Skeletal muscle tissue (tissue), 4 donors: ENCODE results near the gene GINS1. TPM values are rescaled to one million over a fixed set of nuclear protein-coding genes. Genes with fewer than 3 reads are reported as not detected.
A peak's percentile ranks its signal among the peaks of the same experiment; 100 is the strongest.
"Not testable (repeated sequence)": the region's sequence is repeated elsewhere in the genome, so short reads cannot be mapped to it uniquely, and the experiment has no call there.

Source experiments
- H3K27ac ChIP-seq: one replicate; pipeline ENCODE4 v1.7.0; 2013; ENCODE audit warnings: mild to moderate bottlenecking, low read depth, low read length, inconsistent platforms
- H3K27me3 ChIP-seq, 3 donors: one replicate each; pipeline ENCODE4 v1.7.0; 2013; ENCODE audit warnings: low read length in 3 of 3; ENCODE audit not compliant: control insufficient read depth in 3 of 3, insufficient read depth in 3 of 3
- H3K36me3 ChIP-seq, 3 donors: one replicate each; pipeline ENCODE4 v1.7.0; 2013; ENCODE audit warnings: low read length in 3 of 3; ENCODE audit not compliant: control insufficient read depth in 3 of 3, insufficient read depth in 3 of 3
- H3K4me1 ChIP-seq, 3 donors: one replicate each; pipeline ENCODE4 v1.7.0; 2013; ENCODE audit warnings: low read length in 3 of 3, mild to moderate bottlenecking in 3 of 3; ENCODE audit not compliant: control insufficient read depth in 3 of 3, insufficient read depth in 3 of 3
- H3K4me3 ChIP-seq, 3 donors: one replicate each; pipeline ENCODE4 v1.7.0; 2013; ENCODE audit warnings: low read length in 3 of 3
- H3K9ac ChIP-seq, 3 donors: one replicate each; pipeline ENCODE4 v1.7.0; 2013; ENCODE audit warnings: low read length in 3 of 3, mild to moderate bottlenecking in 3 of 3, moderate library complexity in 2 of 3, low read depth in 1 of 3
- H3K9me3 ChIP-seq, 3 donors: one replicate each; pipeline ENCODE4 v1.7.0; 2013; ENCODE audit warnings: low read length in 3 of 3; ENCODE audit not compliant: control insufficient read depth in 3 of 3
- total RNA-seq: library from RNA; depleted of rRNA; stranded (reverse); fragments of >200 nt; gene quantifications from one replicate; pipeline ENCODE4 v1.2.3, GENCODE V29; 2014
- donor health status: Osteomylitis.

The GINS1 gene
- total RNA-seq, 1 donor from 2014 or later = 4.2 TPM

DNA sequence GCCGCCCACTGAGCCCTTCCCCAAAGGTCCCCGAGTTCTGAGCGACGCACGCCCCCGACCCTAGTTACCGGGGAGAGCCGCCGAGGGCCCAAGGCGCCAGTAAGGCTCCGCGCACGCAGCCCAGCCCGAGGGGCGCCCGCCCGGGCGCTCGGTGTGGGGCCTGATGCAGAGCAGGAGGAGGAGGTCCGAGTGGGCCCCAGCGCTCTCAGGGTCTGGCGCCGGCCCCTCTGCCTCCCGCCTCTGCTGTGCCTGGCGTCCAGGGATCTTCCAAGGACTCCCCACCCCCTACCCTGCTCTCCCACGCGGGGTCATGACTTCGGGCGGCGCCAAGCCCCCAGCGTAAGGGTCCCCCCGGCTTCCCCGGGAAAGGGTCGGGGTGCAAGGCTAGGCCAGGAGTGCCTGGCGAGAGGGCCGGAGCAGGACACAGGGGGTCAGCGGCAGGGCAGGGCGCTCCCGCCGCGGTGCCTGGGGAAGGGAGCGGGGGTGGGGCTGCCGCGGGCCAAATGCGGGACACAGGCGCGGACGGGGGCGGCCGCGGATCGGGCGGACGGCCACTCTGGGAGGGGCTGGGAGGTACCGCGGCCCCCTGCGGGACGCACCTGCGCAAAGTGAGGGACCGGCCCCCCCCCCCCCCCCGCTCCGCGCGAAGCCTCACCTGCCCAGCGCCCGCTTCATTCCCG is 17.5 kb upstream of the GINS1 start:
- Histone ChIP-seq H3K27me3 (no peaks in the 10 kb centered on the region), H3K36me3 (no peaks in the 10 kb centered on the region), H3K9ac (peak overlapping the region; percentile 74 to 86 (median 74)), H3K4me3 (peak overlapping the region; percentile 59 to 83 (median 79)), H3K9me3 (no peaks in the 10 kb centered on the region), H3K4me1 (peaks cover 0 to 8% (median 5%) of the 10 kb centered on the region in 3 donors), H3K27ac (peak overlapping the region; percentile 54)

DNA sequence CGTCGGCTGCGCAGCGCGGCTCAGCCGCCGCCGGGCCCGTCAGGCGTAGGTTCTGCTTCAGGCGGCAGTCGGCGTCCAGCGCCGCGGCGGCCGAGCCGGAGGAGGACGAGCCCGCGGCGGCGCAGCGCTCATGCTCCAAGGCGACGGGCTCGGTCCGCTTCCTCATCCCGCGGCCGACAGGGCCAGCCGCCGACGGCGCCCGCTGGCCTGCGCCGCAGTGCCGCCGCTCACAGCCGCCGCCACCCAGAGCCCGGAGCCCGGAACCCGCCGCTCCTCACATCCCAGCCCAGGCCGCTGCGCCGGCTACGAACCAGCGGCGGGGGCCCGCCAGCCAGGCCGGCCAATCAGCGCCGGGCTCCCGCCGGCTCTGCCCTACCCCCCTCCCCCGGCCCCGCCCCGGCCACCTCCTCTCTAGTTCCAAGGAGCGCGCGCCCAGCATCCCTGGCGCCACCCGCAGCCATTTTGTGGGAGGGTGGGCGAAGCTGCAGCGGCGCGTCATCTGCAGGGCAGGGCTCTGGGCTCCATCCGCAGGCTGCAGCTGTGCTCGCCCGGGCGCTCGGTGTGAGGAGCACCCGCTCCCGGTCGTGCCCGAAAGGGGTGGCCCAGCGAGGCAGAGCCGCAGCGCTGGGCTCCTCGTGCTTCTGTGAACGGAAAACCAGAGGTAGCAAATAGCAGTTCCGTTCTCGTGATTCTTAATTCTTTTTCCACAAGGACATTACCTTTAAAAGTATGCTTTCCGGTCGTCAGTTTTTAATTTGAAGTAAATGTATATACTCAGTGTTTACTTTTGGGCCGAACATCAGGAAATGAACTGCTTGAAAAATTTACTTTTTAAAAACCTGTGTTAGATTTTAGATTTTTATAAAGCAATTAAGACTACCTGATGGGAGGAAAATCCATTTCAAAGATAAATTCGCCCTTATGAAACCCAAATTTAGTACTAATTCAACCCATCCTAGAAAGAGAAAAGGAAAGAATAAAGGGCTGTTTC is 16.6 kb upstream of the GINS1 start, which contains the start of gene ABHD12:
TSS of gene ABHD12 (minus strand) at position 298 of the 991 bp plus-strand sequence. CDS start at position 166, 132 bp downstream.
- H3K27ac ChIP-seq = peak within 1 kb of the TSS; percentile 73
- no peaks in the 10 kb centered on the region for H3K9me3 ChIP-seq
- peaks cover 0 to 8% (median 5%) of the 10 kb centered on the region in 3 donors for H3K4me1 ChIP-seq
- peak within 1 kb of the TSS; percentile 80 to 85 (median 83) for H3K4me3 ChIP-seq
- H3K9ac ChIP-seq = peak within 1 kb of the TSS; percentile 74 to 86 (median 77)
- H3K27me3 ChIP-seq = no peaks in the 10 kb centered on the region
- no peaks in the 10 kb centered on the region for H3K36me3 ChIP-seq

DNA sequence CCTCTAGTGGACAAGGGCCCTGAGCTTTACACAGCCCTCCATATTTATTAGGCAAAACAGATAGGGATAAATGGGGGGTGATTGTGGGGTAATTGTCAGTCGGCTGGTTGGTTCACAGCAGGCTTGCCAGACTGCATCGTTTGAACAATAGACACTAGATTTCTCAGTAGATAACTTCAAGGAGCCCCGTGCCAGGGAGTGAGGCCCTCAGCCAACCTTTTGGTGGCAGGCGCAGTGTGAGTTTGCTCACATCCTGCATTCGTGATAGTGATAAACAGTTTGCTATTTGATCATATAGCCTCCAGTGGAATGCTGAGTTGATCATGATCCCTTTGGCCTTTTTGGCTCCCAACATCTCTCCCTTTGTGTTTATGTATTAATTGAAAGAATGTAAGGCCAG is 13.2 kb upstream of the GINS1 start:
- H3K27me3 ChIP-seq = no peaks in the 10 kb centered on the region
- peaks cover 0 to 7% (median 5%) of the 10 kb centered on the region in 3 donors for H3K4me1 ChIP-seq
- H3K9me3 ChIP-seq = no peaks in the 10 kb centered on the region
- no peak overlapping the region for H3K4me3 ChIP-seq
- H3K36me3 ChIP-seq = no peaks in the 10 kb centered on the region
- no peak overlapping the region for H3K27ac ChIP-seq
- no peak overlapping the region for H3K9ac ChIP-seq

DNA sequence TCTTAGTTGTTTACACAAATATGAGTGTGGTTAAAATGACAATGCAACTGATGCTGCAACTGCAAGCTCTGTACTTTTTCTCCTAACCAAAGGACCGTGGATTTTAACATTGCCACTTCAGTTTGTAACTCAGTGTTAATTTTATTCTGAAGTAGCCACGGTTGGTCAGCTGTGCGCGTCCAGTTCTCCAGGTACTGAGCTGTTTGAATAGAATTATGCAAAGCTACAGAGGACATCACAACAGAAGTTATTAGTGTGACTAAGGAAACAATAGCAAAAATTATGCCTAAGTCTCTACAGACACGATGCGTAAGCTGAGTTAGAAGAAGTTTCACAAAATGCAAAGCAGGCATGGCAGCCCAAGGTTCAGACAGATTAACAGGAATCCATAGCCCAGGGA is 12.5 kb upstream of the GINS1 start:
- H3K4me1 ChIP-seq = peaks cover 0 to 1% (median under 1%) of the 10 kb centered on the region in 3 donors
- no peaks in the 10 kb centered on the region for H3K9me3 ChIP-seq
- no peaks in the 10 kb centered on the region for H3K36me3 ChIP-seq
- H3K9ac ChIP-seq = no peak overlapping the region
- H3K27ac ChIP-seq = no peak overlapping the region
- H3K27me3 ChIP-seq = no peaks in the 10 kb centered on the region
- no peak overlapping the region for H3K4me3 ChIP-seq

DNA sequence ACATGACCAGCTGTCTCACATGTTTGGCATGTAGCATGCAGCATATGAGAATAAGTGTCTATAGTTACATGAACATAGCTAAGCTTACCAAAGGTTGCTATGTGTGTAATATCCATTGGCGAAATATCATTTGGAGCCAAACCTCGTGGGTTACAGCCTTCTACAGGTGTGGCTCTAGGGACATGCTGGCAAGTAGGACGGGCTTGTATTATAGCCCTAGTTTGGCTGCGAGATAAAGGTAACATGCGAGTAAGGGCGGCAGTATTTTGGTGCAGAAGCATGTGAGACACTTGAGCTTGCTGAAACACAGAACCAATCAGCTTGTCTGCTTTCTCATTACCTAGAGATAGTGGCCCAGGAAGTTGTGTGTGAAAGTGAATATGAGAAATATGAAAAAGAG is 10.4 kb upstream of the GINS1 start:
- Histone ChIP-seq H3K27ac (no peak overlapping the region), H3K4me3 (no peak overlapping the region), H3K9ac (no peak overlapping the region), H3K4me1 (no peaks in the 10 kb centered on the region), H3K9me3 (no peaks in the 10 kb centered on the region), H3K36me3 (no peaks in the 10 kb centered on the region), H3K27me3 (no peaks in the 10 kb centered on the region)

DNA sequence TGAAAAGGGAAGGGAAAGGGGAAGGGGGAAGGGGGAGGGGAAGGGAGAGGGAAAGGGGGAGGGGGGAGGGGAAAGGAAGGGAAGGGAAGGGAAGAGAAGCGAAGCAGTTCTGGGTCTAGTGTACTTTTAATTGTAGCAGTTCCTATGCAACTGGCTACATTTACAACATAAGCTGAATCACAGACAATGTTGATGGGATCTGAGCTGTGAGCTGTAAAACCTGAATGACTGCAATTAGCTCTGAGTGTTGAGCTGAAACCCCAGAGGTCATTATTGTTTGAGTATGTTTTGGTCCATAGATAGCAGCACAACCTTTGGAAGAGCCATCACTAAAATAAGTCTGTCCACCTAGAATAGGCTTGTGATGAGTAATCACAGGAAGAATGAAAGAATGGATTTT is 9.7 kb upstream of the GINS1 start:
- Histone ChIP-seq H3K9me3 (peaks cover 0 to 3% (median 2%) of the 10 kb centered on the region in 3 donors), H3K27me3 (no peaks in the 10 kb centered on the region), H3K27ac (no peak overlapping the region), H3K36me3 (no peaks in the 10 kb centered on the region), H3K4me3 (no peak overlapping the region), H3K9ac (no peak overlapping the region), H3K4me1 (no peaks in the 10 kb centered on the region)

DNA sequence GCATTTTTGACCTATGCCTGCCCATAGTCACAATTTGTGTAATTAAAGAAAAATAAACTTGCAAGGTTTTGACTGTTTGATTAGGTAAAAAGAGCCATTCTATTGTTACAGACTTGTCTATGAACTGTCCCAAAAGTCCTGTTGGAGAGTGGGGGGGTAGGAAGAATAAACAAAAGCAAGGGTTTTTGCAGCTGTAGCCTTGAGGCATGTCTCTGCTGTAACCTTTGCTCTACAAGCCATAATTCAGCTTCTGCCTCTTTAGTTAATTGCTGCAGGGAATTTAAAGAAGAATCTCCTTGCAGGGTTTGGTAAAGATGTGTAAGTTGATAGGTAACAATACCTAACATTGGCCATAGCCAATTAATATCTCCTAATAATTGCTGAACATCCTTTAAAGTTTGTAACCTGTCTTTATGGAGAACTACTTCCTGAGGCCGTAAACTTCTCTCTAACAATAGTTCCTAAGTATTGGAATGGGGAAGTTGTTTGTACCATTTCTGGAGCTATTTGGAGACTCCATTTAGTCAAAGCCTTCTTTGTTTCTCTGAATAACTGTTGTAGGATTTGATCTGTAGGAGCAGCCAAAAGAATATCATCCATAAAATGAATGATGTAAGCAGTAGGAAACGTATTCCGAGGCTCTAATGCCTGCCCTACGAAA is 9.0 kb upstream of the GINS1 start:
- Histone ChIP-seq H3K36me3 (no peaks in the 10 kb centered on the region), H3K4me3 (no peak overlapping the region), H3K9me3 (peaks cover 2 to 7% (median 4%) of the 10 kb centered on the region in 3 donors), H3K27me3 (no peaks in the 10 kb centered on the region), H3K27ac (no peak overlapping the region), H3K9ac (no peak overlapping the region), H3K4me1 (no peaks in the 10 kb centered on the region)

DNA sequence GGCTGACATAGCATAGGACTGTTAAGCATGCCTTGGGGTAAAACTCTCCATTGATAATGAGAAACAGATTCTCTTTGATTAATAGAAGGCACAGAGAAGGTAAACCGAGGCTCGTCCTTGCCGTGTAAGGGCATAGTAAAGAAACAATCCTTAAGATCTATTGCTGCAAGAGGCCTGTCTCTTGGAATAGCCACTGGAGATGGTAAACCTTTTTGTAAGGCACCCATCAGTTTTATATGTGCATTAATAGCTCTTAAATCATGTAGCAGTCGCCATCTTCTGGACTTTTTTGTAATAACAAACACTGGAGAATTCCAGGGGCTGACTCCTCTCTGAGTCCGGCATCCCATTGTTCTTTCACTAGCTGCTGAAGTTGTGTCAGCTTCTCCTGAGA is 8.4 kb upstream of the GINS1 start:
- no peaks in the 10 kb centered on the region for H3K4me1 ChIP-seq

DNA sequence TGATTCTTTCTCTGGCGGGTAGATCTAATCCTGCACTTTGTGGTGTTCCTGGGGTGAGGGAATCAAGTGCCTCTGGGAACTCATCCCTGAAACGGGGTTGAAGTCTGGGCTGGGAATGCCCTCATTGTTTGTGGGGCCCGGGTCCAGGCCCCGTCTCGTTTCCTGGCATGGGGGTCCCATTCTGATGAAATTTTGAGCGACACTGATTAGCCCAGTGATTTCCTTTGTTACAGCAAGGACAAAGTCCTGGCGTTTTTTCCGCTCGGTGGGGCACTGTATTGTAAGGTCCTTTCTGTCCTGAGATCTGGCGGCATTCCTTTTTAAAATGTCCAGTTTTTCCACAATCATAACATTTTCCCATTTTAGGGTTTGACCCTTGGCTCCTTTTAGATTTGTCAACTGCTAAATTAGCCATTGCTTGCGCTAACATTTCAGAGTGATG is 7.2 kb upstream of the GINS1 start:
- H3K27ac ChIP-seq, H3K4me3 ChIP-seq, H3K27me3 ChIP-seq, H3K9ac ChIP-seq, H3K4me1 ChIP-seq, H3K36me3 ChIP-seq, H3K9me3 ChIP-seq: not testable (repeated sequence)

More for the DNA sequence above, 8.4 kb upstream of the GINS1 start:
- H3K4me3 ChIP-seq = no peak overlapping the region
- H3K27ac ChIP-seq = no peak overlapping the region
- H3K36me3 ChIP-seq = no peaks in the 10 kb centered on the region
- no peak overlapping the region for H3K9ac ChIP-seq
- peaks cover 2 to 7% (median 4%) of the 10 kb centered on the region in 3 donors for H3K9me3 ChIP-seq
- H3K27me3 ChIP-seq = no peaks in the 10 kb centered on the region
